HepG2 (cell line): ENCODE data around the gene SPACDR. TPM values are rescaled to one million over a fixed set of nuclear protein-coding genes. Genes with fewer than 3 reads are reported as not detected.

ENCODE experiments used
- DPF2 ChIP-seq: sonication (generic); formaldehyde crosslinking; IDR thresholded peaks from 2 replicates; pipeline ENCODE4 v1.4.0; 2020; ENCODE audit warnings: mild to moderate bottlenecking, low read depth, missing genetic modification reagents, borderline replicate concordance
- ELF1 ChIP-seq: sonication (generic); formaldehyde crosslinking; IDR thresholded peaks from 2 replicates; pipeline ENCODE4 v1.4.0; 2020; ENCODE audit warnings: missing genetic modification reagents
- GATA4 ChIP-seq: sonication (generic); IDR thresholded peaks from 2 replicates; pipeline ENCODE4 v1.6.1; 2016; ENCODE audit warnings: antibody characterized with exemption, low read depth, borderline replicate concordance
- HIVEP1 ChIP-seq: sonication (generic); formaldehyde crosslinking; IDR thresholded peaks from 2 replicates; pipeline ENCODE4 v1.4.0; 2020; ENCODE audit warnings: mild to moderate bottlenecking, missing genetic modification reagents
- HOXA5 ChIP-seq: sonication (generic); formaldehyde crosslinking; IDR thresholded peaks from 2 replicates; pipeline ENCODE4 v1.4.0; 2020; ENCODE audit warnings: missing genetic modification reagents
- KDM4B ChIP-seq: sonication (generic); formaldehyde crosslinking; IDR thresholded peaks from 2 replicates; pipeline ENCODE4 v1.4.0; 2020; ENCODE audit warnings: missing genetic modification reagents
- MAX ChIP-seq: IDR thresholded peaks from 2 replicates; pipeline ENCODE4 v1.6.1; 2012; ENCODE audit warnings: inconsistent platforms
- MTA1 ChIP-seq: sonication (generic); formaldehyde crosslinking; IDR thresholded peaks from 2 replicates; pipeline ENCODE4 v1.4.0; 2020; ENCODE audit warnings: missing genetic modification reagents, mild to moderate bottlenecking, borderline replicate concordance
- PCBP1 ChIP-seq: fragments of 200-400 bp; formaldehyde crosslinking; IDR thresholded peaks from 2 replicates; pipeline ENCODE4 v1.6.1; 2017; ENCODE audit warnings: mild to moderate bottlenecking, low read depth, low read length, borderline replicate concordance
- RBFOX2 ChIP-seq: fragments of 200-400 bp; formaldehyde crosslinking; IDR thresholded peaks from 2 replicates; pipeline ENCODE4 v1.6.1; 2017; ENCODE audit warnings: low read depth, mild to moderate bottlenecking, low read length
- ZFP36 ChIP-seq: fragments of 150-350 bp; IDR thresholded peaks from 2 replicates; pipeline ENCODE4 v1.6.1; 2018; ENCODE audit warnings: borderline replicate concordance, low read length, low read depth; ENCODE audit not compliant: partially characterized antibody
- ZNF121 ChIP-seq: sonication (generic); formaldehyde crosslinking; IDR thresholded peaks from 2 replicates; pipeline ENCODE4 v1.5.0; 2020; ENCODE audit warnings: mild to moderate bottlenecking, missing genetic modification reagents
- ZNF557 ChIP-seq: sonication (generic); formaldehyde crosslinking; IDR thresholded peaks from 2 replicates; pipeline ENCODE4 v1.4.0; 2020; ENCODE audit warnings: missing genetic modification reagents
- polyA plus RNA-seq, 8 experiments: library from polyadenylated mRNA; depleted of rRNA in 3 of 8; stranded (reverse) in 7 of 8; unstranded in 1 of 8; fragments of >200 nt; fragmentation: Illumina TruSeq in 4 of 8; extraction: Trizol in 4 of 8; gene quantifications; 2 replicates each; pipeline versions ENCODE4 v1.2.1 to v1.2.3, GENCODE V29; 2011 to 2016; ENCODE audit warnings: low read depth in 4 of 8, missing spikeins in 1 of 8, mixed read lengths in 1 of 8; ENCODE audit not compliant: insufficient read depth in 1 of 8
- total RNA-seq, 5 experiments: library from RNA; depleted of rRNA; stranded (reverse); fragments of >200 nt; fragmentation: Illumina TruSeq; extraction: Trizol; gene quantifications; 2 replicates each; pipeline ENCODE4 v1.2.3, GENCODE V29; 2016; ENCODE audit warnings: low read depth in 1 of 5
- TF ChIP-seq, protein P1 (sequence below): sonication (generic); formaldehyde crosslinking; IDR thresholded peaks from 2 replicates; pipeline ENCODE4 v1.5.1; 2020; ENCODE audit warnings: missing genetic modification reagents, mild to moderate bottlenecking, borderline replicate concordance
- TF ChIP-seq, protein P2 (sequence below): sonication (generic); formaldehyde crosslinking; IDR thresholded peaks from 2 replicates; pipeline ENCODE4 v1.5.0; 2020; ENCODE audit warnings: missing genetic modification reagents, mild to moderate bottlenecking, borderline replicate concordance
- TF ChIP-seq, protein P3 (sequence below): sonication (generic); formaldehyde crosslinking; IDR thresholded peaks from 2 replicates; pipeline ENCODE4 v1.4.0; 2020; ENCODE audit warnings: missing genetic modification reagents, borderline replicate concordance
- TF ChIP-seq, protein P4 (sequence below): sonication (generic); formaldehyde crosslinking; IDR thresholded peaks from 2 replicates; pipeline ENCODE4 v1.4.0; 2020; ENCODE audit warnings: missing genetic modification reagents
- TF ChIP-seq, protein P5 (sequence below): sonication (generic); formaldehyde crosslinking; IDR thresholded peaks from 2 replicates; pipeline ENCODE4 v1.5.1; 2020; ENCODE audit warnings: mild to moderate bottlenecking, moderate library complexity, missing genetic modification reagents

Gene SPACDR
- total and polyA plus RNA-seq, 2 of the 13 experiments (the other 11 are each of a cell fraction or from before 2014, with no cell fraction given) = 0.41 TPM; not detected in 1

GRCh38 chr7:100478958-100479660, 15.0 kb upstream of the SPACDR start, which contains the start of gene TSC22D4 (continued):
- TF ChIP-seq, protein P1, sequence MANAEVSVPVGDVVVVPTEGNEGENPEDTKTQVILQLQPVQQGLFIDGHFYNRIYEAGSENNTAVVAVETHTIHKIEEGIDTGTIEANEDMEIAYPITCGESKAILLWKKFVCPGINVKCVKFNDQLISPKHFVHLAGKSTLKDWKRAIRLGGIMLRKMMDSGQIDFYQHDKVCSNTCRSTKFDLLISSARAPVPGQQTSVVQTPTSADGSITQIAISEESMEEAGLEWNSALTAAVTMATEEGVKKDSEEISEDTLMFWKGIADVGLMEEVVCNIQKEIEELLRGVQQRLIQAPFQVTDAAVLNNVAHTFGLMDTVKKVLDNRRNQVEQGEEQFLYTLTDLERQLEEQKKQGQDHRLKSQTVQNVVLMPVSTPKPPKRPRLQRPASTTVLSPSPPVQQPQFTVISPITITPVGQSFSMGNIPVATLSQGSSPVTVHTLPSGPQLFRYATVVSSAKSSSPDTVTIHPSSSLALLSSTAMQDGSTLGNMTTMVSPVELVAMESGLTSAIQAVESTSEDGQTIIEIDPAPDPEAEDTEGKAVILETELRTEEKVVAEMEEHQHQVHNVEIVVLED (CRISPR knock-in tag) = no peak; the same call in 1 of the 2 replicates
- TF ChIP-seq HIVEP1 (CRISPR knock-in tag) = peak; percentile 95
- TF ChIP-seq, protein P2, sequence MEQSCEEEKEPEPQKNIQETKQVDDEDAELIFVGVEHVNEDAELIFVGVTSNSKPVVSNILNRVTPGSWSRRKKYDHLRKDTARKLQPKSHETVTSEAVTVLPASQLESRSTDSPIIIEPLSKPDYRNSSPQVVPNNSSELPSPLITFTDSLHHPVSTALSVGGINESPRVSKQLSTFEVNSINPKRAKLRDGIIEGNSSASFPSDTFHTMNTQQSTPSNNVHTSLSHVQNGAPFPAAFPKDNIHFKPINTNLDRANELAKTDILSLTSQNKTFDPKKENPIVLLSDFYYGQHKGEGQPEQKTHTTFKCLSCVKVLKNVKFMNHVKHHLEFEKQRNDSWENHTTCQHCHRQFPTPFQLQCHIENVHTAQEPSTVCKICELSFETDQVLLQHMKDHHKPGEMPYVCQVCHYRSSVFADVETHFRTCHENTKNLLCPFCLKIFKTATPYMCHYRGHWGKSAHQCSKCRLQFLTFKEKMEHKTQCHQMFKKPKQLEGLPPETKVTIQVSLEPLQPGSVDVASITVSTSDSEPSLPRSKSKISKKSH (CRISPR knock-in tag) = no peak
- TF ChIP-seq, protein P3, sequence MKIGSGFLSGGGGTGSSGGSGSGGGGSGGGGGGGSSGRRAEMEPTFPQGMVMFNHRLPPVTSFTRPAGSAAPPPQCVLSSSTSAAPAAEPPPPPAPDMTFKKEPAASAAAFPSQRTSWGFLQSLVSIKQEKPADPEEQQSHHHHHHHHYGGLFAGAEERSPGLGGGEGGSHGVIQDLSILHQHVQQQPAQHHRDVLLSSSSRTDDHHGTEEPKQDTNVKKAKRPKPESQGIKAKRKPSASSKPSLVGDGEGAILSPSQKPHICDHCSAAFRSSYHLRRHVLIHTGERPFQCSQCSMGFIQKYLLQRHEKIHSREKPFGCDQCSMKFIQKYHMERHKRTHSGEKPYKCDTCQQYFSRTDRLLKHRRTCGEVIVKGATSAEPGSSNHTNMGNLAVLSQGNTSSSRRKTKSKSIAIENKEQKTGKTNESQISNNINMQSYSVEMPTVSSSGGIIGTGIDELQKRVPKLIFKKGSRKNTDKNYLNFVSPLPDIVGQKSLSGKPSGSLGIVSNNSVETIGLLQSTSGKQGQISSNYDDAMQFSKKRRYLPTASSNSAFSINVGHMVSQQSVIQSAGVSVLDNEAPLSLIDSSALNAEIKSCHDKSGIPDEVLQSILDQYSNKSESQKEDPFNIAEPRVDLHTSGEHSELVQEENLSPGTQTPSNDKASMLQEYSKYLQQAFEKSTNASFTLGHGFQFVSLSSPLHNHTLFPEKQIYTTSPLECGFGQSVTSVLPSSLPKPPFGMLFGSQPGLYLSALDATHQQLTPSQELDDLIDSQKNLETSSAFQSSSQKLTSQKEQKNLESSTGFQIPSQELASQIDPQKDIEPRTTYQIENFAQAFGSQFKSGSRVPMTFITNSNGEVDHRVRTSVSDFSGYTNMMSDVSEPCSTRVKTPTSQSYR (CRISPR knock-in tag) = peak; percentile 82
- peak; percentile 88; the same call in 1 of the 2 replicates for TF ChIP-seq PCBP1
- peak; percentile 52; the same call in 1 of the 2 replicates for TF ChIP-seq HOXA5
- 0 out of 2 replicates have a peak, but pooled peaks have one; percentile 12 for TF ChIP-seq GATA4
- TF ChIP-seq MTA1 = 0 out of 2 replicates have a peak, but pooled peaks have one; percentile 35
- no peak for TF ChIP-seq ZFP36
- no peak for TF ChIP-seq ZNF121 (CRISPR knock-in tag)
- TF ChIP-seq MAX = 0 out of 2 replicates have a peak, but pooled peaks have one; percentile 14
- peak; percentile 63 for TF ChIP-seq RBFOX2
- TF ChIP-seq ZNF557 (CRISPR knock-in tag) = no peak
- TF ChIP-seq, protein P4, sequence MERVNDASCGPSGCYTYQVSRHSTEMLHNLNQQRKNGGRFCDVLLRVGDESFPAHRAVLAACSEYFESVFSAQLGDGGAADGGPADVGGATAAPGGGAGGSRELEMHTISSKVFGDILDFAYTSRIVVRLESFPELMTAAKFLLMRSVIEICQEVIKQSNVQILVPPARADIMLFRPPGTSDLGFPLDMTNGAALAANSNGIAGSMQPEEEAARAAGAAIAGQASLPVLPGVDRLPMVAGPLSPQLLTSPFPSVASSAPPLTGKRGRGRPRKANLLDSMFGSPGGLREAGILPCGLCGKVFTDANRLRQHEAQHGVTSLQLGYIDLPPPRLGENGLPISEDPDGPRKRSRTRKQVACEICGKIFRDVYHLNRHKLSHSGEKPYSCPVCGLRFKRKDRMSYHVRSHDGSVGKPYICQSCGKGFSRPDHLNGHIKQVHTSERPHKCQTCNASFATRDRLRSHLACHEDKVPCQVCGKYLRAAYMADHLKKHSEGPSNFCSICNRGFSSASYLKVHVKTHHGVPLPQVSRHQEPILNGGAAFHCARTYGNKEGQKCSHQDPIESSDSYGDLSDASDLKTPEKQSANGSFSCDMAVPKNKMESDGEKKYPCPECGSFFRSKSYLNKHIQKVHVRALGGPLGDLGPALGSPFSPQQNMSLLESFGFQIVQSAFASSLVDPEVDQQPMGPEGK (CRISPR knock-in tag) = peak; percentile 94
- no peak for TF ChIP-seq KDM4B (CRISPR knock-in tag)
- peak; percentile 61 for TF ChIP-seq ELF1 (CRISPR knock-in tag)
- no peak for TF ChIP-seq DPF2 (CRISPR knock-in tag)
- TF ChIP-seq, protein P5, sequence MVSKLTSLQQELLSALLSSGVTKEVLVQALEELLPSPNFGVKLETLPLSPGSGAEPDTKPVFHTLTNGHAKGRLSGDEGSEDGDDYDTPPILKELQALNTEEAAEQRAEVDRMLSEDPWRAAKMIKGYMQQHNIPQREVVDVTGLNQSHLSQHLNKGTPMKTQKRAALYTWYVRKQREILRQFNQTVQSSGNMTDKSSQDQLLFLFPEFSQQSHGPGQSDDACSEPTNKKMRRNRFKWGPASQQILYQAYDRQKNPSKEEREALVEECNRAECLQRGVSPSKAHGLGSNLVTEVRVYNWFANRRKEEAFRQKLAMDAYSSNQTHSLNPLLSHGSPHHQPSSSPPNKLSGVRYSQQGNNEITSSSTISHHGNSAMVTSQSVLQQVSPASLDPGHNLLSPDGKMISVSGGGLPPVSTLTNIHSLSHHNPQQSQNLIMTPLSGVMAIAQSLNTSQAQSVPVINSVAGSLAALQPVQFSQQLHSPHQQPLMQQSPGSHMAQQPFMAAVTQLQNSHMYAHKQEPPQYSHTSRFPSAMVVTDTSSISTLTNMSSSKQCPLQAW (CRISPR knock-in tag) = peak; percentile 62; the same call in 1 of the 2 replicates
